CD4-positive, CD25-positive, alpha-beta regulatory T cell (primary cell): ENCODE results near the gene DOK7. TPM values are rescaled to one million over a fixed set of nuclear protein-coding genes. Genes with fewer than 3 reads are reported as not detected.

Experiments
- ATAC-seq, 2 donors: fragments of 150-1000 bp; cut with Tn5 transposase; one replicate each; pipeline ENCODE4 v1.10.0; 2021; ENCODE audit warnings: low read depth in 2 of 2, moderate number of reproducible peaks in 2 of 2, moderate library complexity in 1 of 2
- DNase-seq, 3 donors: peaks; one replicate each; pipeline versions ENCODE4 v3.0.0 to v3.0.0-alpha.2; 2012 to 2022; ENCODE audit warnings: mixed read lengths in 1 of 3
- H3K27ac ChIP-seq: one replicate; pipeline ENCODE4 v1.7.0; 2013; ENCODE audit warnings: mild to moderate bottlenecking, low read length; ENCODE audit not compliant: insufficient read depth, poor library complexity, severe bottlenecking
- H3K27me3 ChIP-seq: one replicate; pipeline ENCODE4 v1.7.0; 2013; ENCODE audit warnings: low read length; ENCODE audit not compliant: control insufficient read depth, insufficient read depth
- H3K36me3 ChIP-seq: one replicate; pipeline ENCODE4 v1.7.0; 2013; ENCODE audit warnings: mild to moderate bottlenecking, low read length, moderate library complexity; ENCODE audit not compliant: control insufficient read depth, insufficient read depth
- H3K4me1 ChIP-seq: 2 replicates; pipeline ENCODE4 v1.7.0; 2013; ENCODE audit warnings: mild to moderate bottlenecking, low read length; ENCODE audit not compliant: insufficient read depth, control insufficient read depth, poor library complexity, severe bottlenecking
- H3K4me3 ChIP-seq: one replicate; pipeline ENCODE4 v1.7.0; 2013; ENCODE audit warnings: low read depth, mild to moderate bottlenecking, low read length, moderate library complexity
- H3K9me3 ChIP-seq, 2 experiments: 1 replicate in 1 of 2; 2 replicates in 1 of 2; pipeline ENCODE4 v1.7.0; 2013; ENCODE audit warnings: low read length in 2 of 2, mild to moderate bottlenecking in 1 of 2, moderate library complexity in 1 of 2; ENCODE audit not compliant: control insufficient read depth in 2 of 2
- H3K27ac Mint-ChIP-seq, 3 donors: one replicate each; pipeline ENCODE4 v1.8.0; 2020 to 2022; ENCODE audit warnings: mild to moderate bottlenecking in 3 of 3, mixed read lengths in 3 of 3, moderate library complexity in 2 of 3
- H3K27me3 Mint-ChIP-seq: one replicate; pipeline ENCODE4 v1.8.0; 2022; ENCODE audit warnings: mild to moderate bottlenecking, mixed read lengths
- H3K36me3 Mint-ChIP-seq: one replicate; pipeline ENCODE4 v1.8.0; 2020; ENCODE audit warnings: mixed read lengths
- H3K4me1 Mint-ChIP-seq, 4 donors: one replicate each; pipeline ENCODE4 v1.8.0; 2020 to 2022; ENCODE audit warnings: mixed read lengths in 4 of 4, mild to moderate bottlenecking in 1 of 4
- H3K4me3 Mint-ChIP-seq, 4 donors: one replicate each; pipeline ENCODE4 v1.8.0; 2020 to 2022; ENCODE audit warnings: mild to moderate bottlenecking in 4 of 4, mixed read lengths in 4 of 4, moderate library complexity in 3 of 4
- H3K9me3 Mint-ChIP-seq, 7 donors: one replicate each; pipeline ENCODE4 v1.8.0; 2020 to 2022; ENCODE audit warnings: mixed read lengths in 7 of 7, mild to moderate bottlenecking in 3 of 7, moderate library complexity in 2 of 7
- polyA plus RNA-seq, 4 donors: library from polyadenylated mRNA; unstranded; fragments of 300-500 nt; fragmentation: Illumina TruSeq; gene quantifications; one replicate each; pipeline ENCODE4 v1.2.3, GENCODE V29; 2021
- total RNA-seq: library from RNA; stranded (reverse); gene quantifications from one replicate; pipeline ENCODE4 v1.2.3, GENCODE V29; 2022

The DOK7 gene
- total and polyA plus RNA-seq, 5 donors from 2014 or later: 0.08 to 0.14 TPM; not detected in 3

GRCh38 chr4:3473181-3473950 is 10.3 kb downstream of the DOK7 start:
- H3K4me1 Mint-ChIP-seq: no peaks in the 10 kb centered on the region
- no peak overlapping the region for H3K4me3 Mint-ChIP-seq
- Histone ChIP-seq H3K27ac (no peak overlapping the region), H3K36me3 (no peaks in the 10 kb centered on the region), H3K4me3 (no peak overlapping the region), H3K9me3 (no peaks in the 10 kb centered on the region), H3K4me1 (no peaks in the 10 kb centered on the region), H3K27me3 (no peaks in the 10 kb centered on the region)
- no peak for DNase-seq
- H3K27ac Mint-ChIP-seq: no peak overlapping the region
- ATAC-seq: no peak
- H3K27me3 Mint-ChIP-seq: no peaks in the 10 kb centered on the region
- no peaks in the 10 kb centered on the region for H3K36me3 Mint-ChIP-seq
- H3K9me3 Mint-ChIP-seq: no peaks in the 10 kb centered on the region

GRCh38 chr4:3473996-3474765 is 11.1 kb downstream of the DOK7 start:
- H3K9me3 ChIP-seq: no peaks in the 10 kb centered on the region
- Mint-ChIP-seq H3K9me3 (no peaks in the 10 kb centered on the region), H3K4me1 (no peaks in the 10 kb centered on the region), H3K27me3 (no peaks in the 10 kb centered on the region), H3K4me3 (no peak overlapping the region), H3K27ac (no peak overlapping the region), H3K36me3 (no peaks in the 10 kb centered on the region)
- no peaks in the 10 kb centered on the region for H3K36me3 ChIP-seq
- ATAC-seq (no peak), DNase-seq (no peak)
- H3K4me3 ChIP-seq: no peak overlapping the region
- no peak overlapping the region for H3K27ac ChIP-seq
- no peaks in the 10 kb centered on the region for H3K27me3 ChIP-seq
- no peaks in the 10 kb centered on the region for H3K4me1 ChIP-seq

- Histone ChIP-seq H3K4me3 (no peak overlapping the region), H3K36me3 (no peaks in the 10 kb centered on the region), H3K4me1 (no peaks in the 10 kb centered on the region), H3K27me3 (no peaks in the 10 kb centered on the region), H3K27ac (no peak overlapping the region), H3K9me3 (no peaks in the 10 kb centered on the region)
- H3K9me3 Mint-ChIP-seq: no peaks in the 10 kb centered on the region
- H3K4me1 Mint-ChIP-seq: no peaks in the 10 kb centered on the region
- no peak for ATAC-seq
- DNase-seq: no peak
- peaks cover 5% of the 10 kb centered on the region for H3K27me3 Mint-ChIP-seq
- H3K4me3 Mint-ChIP-seq: no peak overlapping the region
- no peak overlapping the region for H3K27ac Mint-ChIP-seq
- H3K36me3 Mint-ChIP-seq: no peaks in the 10 kb centered on the region
These were observed 12.1 kb downstream of the DOK7 start for GRCh38 chr4:3475041-3475712.

- Mint-ChIP-seq H3K9me3 (no peaks in the 10 kb centered on the region), H3K36me3 (no peaks in the 10 kb centered on the region), H3K27ac (no peak overlapping the region), H3K4me3 (no peak overlapping the region), H3K27me3 (peaks cover 11% of the 10 kb centered on the region), H3K4me1 (peaks cover 0 to 2% (median 0%) of the 10 kb centered on the region in 4 donors)
- no peaks in the 10 kb centered on the region for H3K9me3 ChIP-seq
- ATAC-seq: no peak
- no peaks in the 10 kb centered on the region for H3K4me1 ChIP-seq
- no peaks in the 10 kb centered on the region for H3K27me3 ChIP-seq
- no peak overlapping the region for H3K27ac ChIP-seq
- no peaks in the 10 kb centered on the region for H3K36me3 ChIP-seq
- no peak for DNase-seq
- H3K4me3 ChIP-seq: no peak overlapping the region
These were observed 12.7 kb downstream of the DOK7 start for GRCh38 chr4:3475713-3476260.

DNA sequence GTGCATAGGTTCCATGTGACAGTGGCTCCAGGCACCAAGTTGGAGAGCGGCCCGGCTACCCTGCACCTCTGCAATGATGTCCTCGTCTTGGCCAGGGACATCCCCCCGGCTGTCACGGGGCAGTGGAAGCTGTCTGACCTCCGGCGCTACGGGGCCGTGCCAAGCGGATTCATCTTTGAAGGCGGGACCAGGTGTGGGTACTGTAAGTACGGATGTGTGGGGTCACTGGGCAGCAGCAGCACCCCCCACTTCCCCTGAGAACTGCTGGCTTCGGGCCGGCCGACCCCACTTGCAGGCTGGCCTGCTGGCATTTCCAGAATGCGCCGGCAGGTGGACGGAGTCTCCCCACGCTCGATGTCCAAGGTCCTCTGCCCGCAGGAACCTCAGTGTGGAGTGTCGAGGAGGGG is 13.2 kb downstream of the DOK7 start:
- Histone ChIP-seq H3K27me3 (no peaks in the 10 kb centered on the region), H3K4me3 (no peak overlapping the region), H3K27ac (no peak overlapping the region), H3K36me3 (no peaks in the 10 kb centered on the region), H3K4me1 (no peaks in the 10 kb centered on the region), H3K9me3 (no peaks in the 10 kb centered on the region)
- Mint-ChIP-seq H3K27ac (no peak overlapping the region), H3K27me3 (peaks cover 17% of the 10 kb centered on the region), H3K4me1 (peaks cover 0 to 5% (median 0%) of the 10 kb centered on the region in 4 donors), H3K9me3 (no peaks in the 10 kb centered on the region), H3K36me3 (no peaks in the 10 kb centered on the region), H3K4me3 (no peak overlapping the region)
- DNase-seq (no peak), ATAC-seq (no peak)

DNA sequence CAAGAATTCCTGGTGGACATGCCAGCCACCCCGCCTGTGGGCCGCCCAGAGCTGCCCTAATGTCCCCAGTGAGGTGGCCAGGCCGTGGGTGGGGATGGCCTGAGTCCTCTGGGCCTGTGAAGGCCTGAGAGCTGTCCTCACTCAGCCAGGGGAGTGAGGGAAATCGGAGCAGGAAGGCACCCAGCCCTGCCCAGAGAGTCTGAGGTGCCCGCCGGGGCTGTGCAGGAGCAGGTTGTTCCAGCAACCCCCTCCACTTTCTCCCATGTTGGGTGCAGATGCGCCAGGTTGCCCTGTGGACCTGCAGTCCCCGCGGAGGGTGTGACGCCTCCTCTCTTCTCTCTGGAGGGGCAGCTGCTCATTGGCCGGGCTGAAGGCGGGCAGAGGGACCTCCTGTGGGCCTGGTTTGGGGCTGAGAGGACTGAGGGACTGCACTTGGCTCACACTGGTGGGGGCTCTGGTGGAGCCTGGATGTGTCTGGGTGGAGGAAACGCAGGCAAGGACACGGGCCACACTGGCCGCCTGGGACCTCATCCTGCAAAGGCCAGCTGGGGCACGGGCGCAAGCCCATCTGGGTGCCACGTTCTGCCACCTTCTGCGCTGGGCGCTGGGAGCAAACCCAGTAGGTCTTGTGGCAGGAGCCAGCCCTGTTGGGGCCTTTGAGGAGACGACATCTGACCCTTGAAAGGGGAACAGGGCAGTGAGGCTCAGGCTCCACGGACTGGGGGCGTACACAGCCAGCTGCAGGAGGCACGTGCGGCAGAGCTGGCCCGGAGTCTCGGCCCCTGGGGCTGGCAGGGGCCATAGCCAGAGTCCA is 14.0 kb downstream of the DOK7 start:
- H3K4me3 Mint-ChIP-seq: no peak overlapping the region
- Histone ChIP-seq H3K4me3 (no peak overlapping the region), H3K36me3 (no peaks in the 10 kb centered on the region), H3K9me3 (no peaks in the 10 kb centered on the region), H3K4me1 (no peaks in the 10 kb centered on the region), H3K27me3 (no peaks in the 10 kb centered on the region), H3K27ac (no peak overlapping the region)
- ATAC-seq: no peak
- no peak overlapping the region for H3K27ac Mint-ChIP-seq
- peaks cover 0 to 5% (median 0%) of the 10 kb centered on the region in 4 donors for H3K4me1 Mint-ChIP-seq
- DNase-seq: no peak
- no peaks in the 10 kb centered on the region for H3K9me3 Mint-ChIP-seq
- H3K36me3 Mint-ChIP-seq: no peaks in the 10 kb centered on the region
- H3K27me3 Mint-ChIP-seq: peaks cover 17% of the 10 kb centered on the region

DNA sequence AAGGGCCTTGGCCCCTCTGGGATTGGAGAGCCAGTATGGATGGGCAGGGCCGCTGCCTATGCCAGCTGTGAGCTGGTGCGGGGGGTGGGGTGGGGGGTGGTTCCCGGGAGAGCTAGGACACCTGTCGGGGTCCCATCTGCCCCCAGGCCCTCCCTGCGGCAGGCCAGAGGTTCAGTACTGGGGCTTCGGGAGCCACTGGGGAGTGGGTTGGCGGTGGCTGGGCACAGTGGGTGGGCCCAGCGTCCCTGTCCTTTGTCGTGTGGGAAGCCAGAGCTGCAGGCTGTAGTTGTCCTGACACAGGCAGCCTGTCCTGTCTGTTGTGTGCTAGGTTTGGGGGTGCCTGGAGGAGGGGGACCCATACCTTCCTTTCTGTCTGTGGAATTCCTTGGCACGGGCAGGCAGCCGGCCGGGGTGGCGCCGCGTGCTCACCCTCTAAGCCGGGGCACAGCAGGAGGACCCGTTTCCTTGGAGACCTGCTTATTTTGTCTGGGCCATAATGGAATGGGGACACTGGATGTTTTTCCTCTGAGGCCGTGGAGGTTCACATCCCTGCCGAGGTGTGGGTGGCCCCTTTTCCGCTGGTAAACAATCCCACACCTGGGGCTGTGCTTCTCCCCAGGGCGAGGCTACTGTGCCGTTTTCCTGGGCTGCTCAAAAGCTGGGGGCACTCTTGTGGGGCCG is 14.8 kb downstream of the DOK7 start:
- Mint-ChIP-seq H3K36me3 (no peaks in the 10 kb centered on the region), H3K27ac (no peak overlapping the region), H3K4me1 (peaks cover 0 to 5% (median 0%) of the 10 kb centered on the region in 4 donors), H3K9me3 (no peaks in the 10 kb centered on the region), H3K27me3 (peaks cover 17% of the 10 kb centered on the region), H3K4me3 (no peak overlapping the region)
- DNase-seq: no peak
- Histone ChIP-seq H3K36me3 (no peaks in the 10 kb centered on the region), H3K9me3 (no peaks in the 10 kb centered on the region), H3K27ac (no peak overlapping the region), H3K4me1 (no peaks in the 10 kb centered on the region), H3K27me3 (no peaks in the 10 kb centered on the region), H3K4me3 (no peak overlapping the region)
- ATAC-seq: no peak
